Peyer's patch (tissue), 4 donors: ENCODE data around the gene COQ4. TPM values are rescaled to one million over a fixed set of nuclear protein-coding genes. Genes with fewer than 3 reads are reported as not detected.
A peak's percentile ranks its signal among the peaks of the same experiment; 100 is the strongest.

Source experiments
- DNase-seq, 3 donors: peaks; one replicate each; pipeline ENCODE4 v3.0.0-alpha.2; 2017 to 2019
- H3K27ac ChIP-seq, 4 donors: fragments of 200-600 bp; sonication (generic); one replicate each; pipeline ENCODE4 v1.5.1; 2016 to 2019
- H3K27me3 ChIP-seq, 2 donors: fragments of 200-600 bp; sonication (generic); one replicate each; pipeline ENCODE4 v1.5.1; 2019
- H3K36me3 ChIP-seq, 3 donors: fragments of 200-600 bp; sonication (generic); one replicate each; pipeline ENCODE4 v1.5.1; 2016 to 2019
- H3K4me1 ChIP-seq, 4 donors: fragments of 200-600 bp; sonication (generic); one replicate each; pipeline ENCODE4 v1.5.1; 2016 to 2019
- H3K4me3 ChIP-seq, 4 donors: fragments of 200-600 bp; sonication (generic); 1 replicate in 3 of 4; 2 replicates in 1 of 4; pipeline ENCODE4 v1.5.1; 2016 to 2019; ENCODE audit warnings: mild to moderate bottlenecking in 1 of 4
- H3K9me3 ChIP-seq, 4 donors: fragments of 200-600 bp; sonication (generic); one replicate each; pipeline ENCODE4 v1.5.1; 2016 to 2019; ENCODE audit warnings: mild to moderate bottlenecking in 1 of 4
- POLR2A ChIP-seq, 2 donors: fragments of 450-650 bp; IDR thresholded peaks; one replicate each; pipeline ENCODE4 v1.5.1; 2017; ENCODE audit warnings: antibody characterized with exemption in 2 of 2, mild to moderate bottlenecking in 2 of 2, moderate library complexity in 2 of 2
- total RNA-seq, 4 donors: library from RNA; depleted of rRNA; stranded (reverse); fragments of >200 nt; gene quantifications; one replicate each; pipeline ENCODE4 v1.1.0, GENCODE V29; 2016
- TF ChIP-seq, protein P1 (sequence below), 6 experiments: fragments of 450-650 bp in 4 of 6; fragments of 200-600 bp in 2 of 6; sonication (generic) in 1 of 6; IDR thresholded peaks; one replicate each; pipeline ENCODE4 v1.5.1; 2017 to 2019; ENCODE audit warnings: antibody characterized with exemption in 6 of 6, mild to moderate bottlenecking in 3 of 6, moderate library complexity in 1 of 6

The COQ4 gene
- total RNA-seq, 4 donors from 2014 or later, result 65.2 to 191 (median 132) TPM

DNA sequence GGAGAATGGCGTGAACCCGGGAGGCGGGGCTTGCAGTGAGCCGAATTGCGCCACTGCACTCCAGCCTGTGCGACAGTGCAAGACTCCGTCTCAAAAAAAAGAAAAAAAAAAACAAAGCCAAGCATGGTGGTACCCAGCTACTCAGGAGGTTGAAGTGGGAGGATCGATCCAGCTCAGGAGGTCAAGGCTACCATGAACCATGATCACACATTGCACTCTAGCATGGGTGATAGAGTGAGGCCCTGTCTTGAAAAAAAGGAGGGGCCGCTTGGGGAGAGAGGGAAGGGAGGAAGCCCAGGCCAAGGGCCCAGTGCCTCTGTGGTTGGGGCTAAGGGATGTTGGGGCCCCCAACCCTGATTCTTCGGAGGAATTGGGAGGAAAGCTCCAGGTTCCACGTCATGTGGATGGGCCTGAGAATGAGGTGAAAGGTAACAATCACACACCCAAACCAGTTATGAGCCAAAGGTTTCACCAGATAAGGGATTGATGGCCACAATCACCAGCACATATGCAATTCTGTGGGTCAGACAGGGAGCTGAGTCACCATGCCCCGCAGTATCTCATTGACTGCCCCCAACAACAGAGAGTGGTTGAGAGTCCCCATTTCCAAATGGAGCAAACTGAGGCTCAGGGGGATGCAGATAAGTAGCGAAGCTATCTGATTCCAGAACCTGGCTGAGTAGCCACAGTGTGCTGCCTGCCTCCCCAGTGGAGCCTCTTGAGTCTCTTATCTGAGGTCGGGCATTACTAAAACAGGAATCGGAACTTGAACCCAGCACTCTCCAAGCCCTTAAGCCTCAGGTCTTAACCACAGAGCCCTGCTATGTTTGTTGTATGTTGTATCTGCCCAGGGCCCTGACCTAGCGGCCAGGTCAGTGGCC lies 26.1 kb upstream of the COQ4 start:
- H3K4me3 ChIP-seq, result no peak overlapping the region
- H3K4me1 ChIP-seq, result peaks cover 0 to 21% (median 2%) of the 10 kb centered on the region in 4 donors
- no peaks in the 10 kb centered on the region for H3K9me3 ChIP-seq
- TF ChIP-seq, protein P1, sequence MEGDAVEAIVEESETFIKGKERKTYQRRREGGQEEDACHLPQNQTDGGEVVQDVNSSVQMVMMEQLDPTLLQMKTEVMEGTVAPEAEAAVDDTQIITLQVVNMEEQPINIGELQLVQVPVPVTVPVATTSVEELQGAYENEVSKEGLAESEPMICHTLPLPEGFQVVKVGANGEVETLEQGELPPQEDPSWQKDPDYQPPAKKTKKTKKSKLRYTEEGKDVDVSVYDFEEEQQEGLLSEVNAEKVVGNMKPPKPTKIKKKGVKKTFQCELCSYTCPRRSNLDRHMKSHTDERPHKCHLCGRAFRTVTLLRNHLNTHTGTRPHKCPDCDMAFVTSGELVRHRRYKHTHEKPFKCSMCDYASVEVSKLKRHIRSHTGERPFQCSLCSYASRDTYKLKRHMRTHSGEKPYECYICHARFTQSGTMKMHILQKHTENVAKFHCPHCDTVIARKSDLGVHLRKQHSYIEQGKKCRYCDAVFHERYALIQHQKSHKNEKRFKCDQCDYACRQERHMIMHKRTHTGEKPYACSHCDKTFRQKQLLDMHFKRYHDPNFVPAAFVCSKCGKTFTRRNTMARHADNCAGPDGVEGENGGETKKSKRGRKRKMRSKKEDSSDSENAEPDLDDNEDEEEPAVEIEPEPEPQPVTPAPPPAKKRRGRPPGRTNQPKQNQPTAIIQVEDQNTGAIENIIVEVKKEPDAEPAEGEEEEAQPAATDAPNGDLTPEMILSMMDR (IDR thresholded peaks at IDR 0.05), result no peak
- peak in 1 of 2 donors; percentile 32 for TF ChIP-seq POLR2A (IDR thresholded peaks at IDR 0.05)
- no peaks in the 10 kb centered on the region for H3K36me3 ChIP-seq
- peak in 2 of 3 donors; percentile 61 to 78 for DNase-seq
- H3K27me3 ChIP-seq, result no peaks in the 10 kb centered on the region
- H3K27ac ChIP-seq, result peak overlapping the region in 3 of 4 donors; percentile 74 to 93 (median 84)

DNA sequence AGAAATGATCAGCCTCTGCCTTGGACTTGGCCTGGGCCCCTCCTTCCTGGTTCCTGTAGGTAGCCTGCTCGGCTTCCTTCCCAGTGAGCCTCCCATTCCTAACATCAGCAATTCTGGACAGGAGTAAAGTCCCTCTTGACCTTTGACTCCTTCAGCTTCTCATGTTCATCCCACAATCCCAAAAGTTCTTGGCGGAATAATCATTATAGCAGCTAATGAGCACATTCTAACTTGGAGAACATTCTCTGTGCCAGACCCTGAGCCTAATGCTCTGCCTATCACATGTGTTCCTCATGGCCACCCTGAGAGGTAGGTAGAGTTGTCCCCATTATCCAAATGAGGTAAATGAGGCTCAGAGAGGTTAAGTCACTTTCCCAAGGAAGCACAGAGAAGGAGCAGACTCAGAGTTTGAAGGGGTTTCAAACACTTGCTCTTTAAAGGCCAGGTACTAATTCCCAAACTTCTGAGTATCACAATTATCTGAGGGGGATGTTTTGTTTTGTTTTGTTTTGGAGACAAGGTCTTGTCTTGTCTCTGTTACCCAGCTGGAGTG lies 25.3 kb upstream of the COQ4 start:
- peaks cover 0 to 21% (median 2%) of the 10 kb centered on the region in 4 donors for H3K4me1 ChIP-seq
- H3K27ac ChIP-seq, result peak overlapping the region in 3 of 4 donors; percentile 74 to 93 (median 84)

DNA sequence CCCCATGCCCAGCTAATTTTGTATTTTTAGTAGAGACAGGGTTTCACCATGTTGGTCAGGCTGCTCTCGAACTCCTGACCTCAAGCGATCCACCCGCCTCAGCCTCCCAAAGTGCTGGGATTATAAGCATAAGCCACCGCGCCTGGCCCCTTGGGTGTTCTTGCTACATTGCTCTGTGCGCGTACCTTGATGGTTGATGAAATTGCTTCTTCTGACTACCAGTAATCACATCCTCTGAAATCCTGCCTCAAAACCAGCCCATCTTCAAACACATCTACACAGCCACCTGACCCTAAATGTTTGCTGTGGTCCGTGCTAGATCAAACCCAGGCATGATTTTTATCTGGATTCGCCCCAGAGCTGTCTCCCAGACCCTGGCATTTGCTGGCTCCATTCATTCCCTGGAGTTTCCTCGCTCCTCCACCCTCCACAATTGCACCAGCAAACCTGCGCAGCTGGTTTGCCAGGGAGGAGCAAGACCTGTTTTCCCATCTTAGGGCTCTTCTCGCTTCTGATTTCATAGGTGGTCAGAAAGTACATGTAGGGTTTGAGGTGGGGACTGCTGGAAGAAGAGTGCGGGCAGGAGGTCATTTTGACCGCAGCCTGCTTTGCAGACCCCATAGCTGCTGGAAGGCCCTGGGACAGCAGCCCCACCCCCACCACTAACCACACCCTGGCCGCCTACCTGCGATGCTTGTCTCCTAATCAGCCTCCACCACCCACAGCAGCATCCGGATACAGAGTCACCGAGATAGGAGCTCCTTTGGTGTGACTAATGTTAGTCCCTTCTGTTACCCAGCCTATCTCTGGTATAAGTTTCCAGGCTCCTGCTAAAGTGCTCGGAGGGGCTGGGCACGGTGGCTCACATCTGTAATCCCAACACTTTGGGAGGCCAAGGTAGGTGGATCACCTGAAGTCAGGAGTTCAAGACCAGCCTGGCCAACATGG lies 23.8 kb upstream of the COQ4 start:
- Histone ChIP-seq H3K4me1 (peaks cover 0 to 21% (median 2%) of the 10 kb centered on the region in 4 donors), H3K4me3 (no peak overlapping the region), H3K27me3 (no peaks in the 10 kb centered on the region), H3K27ac (peak overlapping the region in 1 of 4 donors; percentile 73), H3K9me3 (no peaks in the 10 kb centered on the region), H3K36me3 (no peaks in the 10 kb centered on the region)
- TF ChIP-seq, protein P1 (IDR thresholded peaks at IDR 0.05), result no peak
- no peak for TF ChIP-seq POLR2A (IDR thresholded peaks at IDR 0.05)
- DNase-seq, result no peak

More for the DNA sequence above, 25.3 kb upstream of the COQ4 start:
- peak in 1 of 3 donors; percentile 61 for DNase-seq
- no peak for TF ChIP-seq POLR2A (IDR thresholded peaks at IDR 0.05)
- TF ChIP-seq, protein P1 (IDR thresholded peaks at IDR 0.05), result no peak
- no peak overlapping the region for H3K4me3 ChIP-seq
- no peaks in the 10 kb centered on the region for H3K36me3 ChIP-seq
- no peaks in the 10 kb centered on the region for H3K27me3 ChIP-seq
- H3K9me3 ChIP-seq, result no peaks in the 10 kb centered on the region

DNA sequence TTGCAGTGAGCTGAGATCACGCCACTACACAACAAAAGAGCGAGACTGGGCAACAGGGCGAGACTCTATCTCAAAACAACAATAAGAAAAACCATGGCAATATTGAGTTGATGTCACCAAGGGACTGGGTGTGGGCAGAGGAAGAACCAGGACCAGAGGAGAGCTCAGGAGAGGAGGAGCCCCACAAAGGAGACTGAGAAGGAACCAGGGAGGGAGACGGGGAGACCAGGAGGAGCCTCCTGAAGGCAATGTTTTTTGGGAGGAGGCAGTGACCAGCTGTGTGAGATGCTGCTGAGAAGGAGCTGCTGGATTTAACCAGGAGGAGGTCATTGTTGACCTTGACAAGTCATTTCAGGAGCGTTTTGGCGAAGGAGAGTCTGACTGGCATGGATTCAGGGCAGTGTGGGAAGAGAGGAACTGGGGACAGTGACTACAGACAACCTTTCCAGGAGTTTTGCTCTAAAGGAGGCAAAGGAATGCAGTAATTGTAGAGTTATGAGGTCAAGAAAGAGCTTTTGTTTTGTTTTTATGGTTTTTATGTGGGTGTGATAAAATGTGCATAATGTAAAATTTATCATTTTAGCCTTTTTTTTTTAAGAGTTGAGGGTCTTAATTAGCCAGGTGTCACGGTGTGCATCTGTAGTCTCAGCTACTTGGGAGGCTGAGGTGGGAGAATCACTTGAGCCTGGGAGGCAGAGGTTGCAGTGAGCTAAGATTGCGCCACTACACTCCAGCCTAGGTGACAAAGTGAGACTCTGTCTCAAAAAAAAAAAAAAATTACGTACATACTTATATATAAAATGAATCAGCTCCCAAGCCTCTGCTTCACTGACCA lies 18.3 kb upstream of the COQ4 start:
- Histone ChIP-seq H3K27ac (no peak overlapping the region), H3K9me3 (no peaks in the 10 kb centered on the region), H3K27me3 (no peaks in the 10 kb centered on the region), H3K36me3 (peaks cover 0 to 8% (median 0%) of the 10 kb centered on the region in 3 donors), H3K4me3 (no peak overlapping the region), H3K4me1 (no peaks in the 10 kb centered on the region)
- DNase-seq, result no peak
- no peak for TF ChIP-seq POLR2A (IDR thresholded peaks at IDR 0.05)
- TF ChIP-seq, protein P1 (IDR thresholded peaks at IDR 0.05), result no peak
